IMR-90 (cell line): Measurements from ENCODE around the gene ATP10A. TPM values are rescaled to one million over a fixed set of nuclear protein-coding genes. Genes with fewer than 3 reads are reported as not detected.

Experiments
- ATAC-seq: fragments of 200-7000 bp; cut with Tn5 transposase; 2 replicates; pipeline ENCODE4 v1.9.1; 2020; ENCODE audit warnings: low read depth, mild to moderate bottlenecking, moderate library complexity
- BruUV-seq: library from RNA; stranded (reverse); fragments of 400-500 nt; replicated peaks from 2 replicates; lab custom pipeline; 2021; lab: Mats Ljungman, UMichigan
- CTCF ChIA-PET: fragments of 300-600 bp; formaldehyde crosslinking; extraction: SDS; loops from one replicate; lab custom pipeline; 2021; ENCODE audit warnings: antibody characterized with exemption; lab: Yijun Ruan, JAX
- POLR2A ChIA-PET: fragments of 300-600 bp; sonication (Branson Sonifier 250); formaldehyde crosslinking; loops from one replicate; lab custom pipeline; 2022; ENCODE audit warnings: antibody characterized with exemption; ENCODE audit not compliant: unreplicated experiment; lab: Charles Lee
- DNase-seq: peaks from one replicate; pipeline ENCODE4 v3.0.0; 2013
- H2AFZ ChIP-seq: replicated peaks from 2 replicates; pipeline ENCODE3; 2013; ENCODE audit warnings: low read length, mild to moderate bottlenecking; ENCODE audit not compliant: poor library complexity
- H2AK5ac ChIP-seq: 2 replicates; pipeline ENCODE4 v1.6.1; 2013; ENCODE audit warnings: low read depth, low read length, inconsistent platforms
- H2AK9ac ChIP-seq: replicated peaks from 2 replicates; pipeline ENCODE3; 2013; ENCODE audit warnings: mild to moderate bottlenecking, low read depth, low read length, moderate library complexity; ENCODE audit not compliant: poor library complexity
- H2BK120ac ChIP-seq: 2 replicates; pipeline ENCODE4 v1.6.1; 2013; ENCODE audit warnings: low read depth, low read length, inconsistent platforms
- H2BK15ac ChIP-seq: 3 replicates; pipeline ENCODE4 v1.6.1; 2013; ENCODE audit warnings: low read depth, low read length, inconsistent platforms
- H2BK20ac ChIP-seq: 2 replicates; pipeline ENCODE4 v1.6.1; 2013; ENCODE audit warnings: low read depth, mild to moderate bottlenecking, inconsistent platforms, low read length, moderate library complexity
- H2BK5ac ChIP-seq: 2 replicates; pipeline ENCODE4 v1.6.1; 2013; ENCODE audit warnings: mild to moderate bottlenecking, low read depth, low read length, inconsistent platforms; ENCODE audit not compliant: poor library complexity, severe bottlenecking
- H3K14ac ChIP-seq: replicated peaks from 2 replicates; pipeline ENCODE4 v1.6.1; 2013; ENCODE audit warnings: low read depth, low read length, inconsistent platforms
- H3K18ac ChIP-seq: 2 replicates; pipeline ENCODE4 v1.6.1; 2013; ENCODE audit warnings: low read depth, low read length, control low read depth
- H3K23ac ChIP-seq: 2 replicates; pipeline ENCODE4 v1.6.1; 2013; ENCODE audit warnings: low read depth, low read length, inconsistent platforms
- H3K27ac ChIP-seq: 2 replicates; pipeline ENCODE4 v1.5.1; 2013; ENCODE audit warnings: mild to moderate bottlenecking, control low read depth, low read length; ENCODE audit not compliant: insufficient read depth
- H3K27me3 ChIP-seq: 2 replicates; pipeline ENCODE4 v1.6.1; 2013; ENCODE audit warnings: low read length; ENCODE audit not compliant: control insufficient read depth, insufficient read depth
- H3K36me3 ChIP-seq: 2 replicates; pipeline ENCODE4 v1.6.1; 2013; ENCODE audit warnings: low read length, mixed read lengths; ENCODE audit not compliant: control insufficient read depth, insufficient read depth
- H3K4ac ChIP-seq: 2 replicates; pipeline ENCODE4 v1.6.1; 2013; ENCODE audit warnings: low read depth, low read length, inconsistent platforms
- H3K4me1 ChIP-seq: 2 replicates; pipeline ENCODE4 v1.6.1; 2013; ENCODE audit warnings: low read length, mixed read lengths; ENCODE audit not compliant: control insufficient read depth, insufficient read depth
- H3K4me2 ChIP-seq: 2 replicates; pipeline ENCODE4 v1.6.1; 2013; ENCODE audit warnings: low read depth, mild to moderate bottlenecking, control low read depth, low read length, moderate library complexity
- H3K4me3 ChIP-seq: 2 replicates; pipeline ENCODE4 v1.5.1; 2013; ENCODE audit warnings: low read depth, mild to moderate bottlenecking, control low read depth, low read length, moderate library complexity; ENCODE audit not compliant: insufficient read depth
- H3K56ac ChIP-seq: 2 replicates; pipeline ENCODE4 v1.6.1; 2013; ENCODE audit warnings: low read length, inconsistent platforms; ENCODE audit not compliant: insufficient read depth; ENCODE audit errors: extremely low read depth
- H3K79me1 ChIP-seq, 2 experiments: 2 replicates each; pipeline ENCODE4 v1.6.1; 2013; ENCODE audit warnings: low read length in 2 of 2, inconsistent platforms in 1 of 2, low read depth in 1 of 2
- H3K9ac ChIP-seq: 2 replicates; pipeline ENCODE4 v1.6.1; 2013; ENCODE audit warnings: low read depth, low read length, control low read depth
- H3K9me1 ChIP-seq: 2 replicates; pipeline ENCODE4 v1.6.1; 2013; ENCODE audit warnings: low read length, inconsistent platforms; ENCODE audit not compliant: insufficient read depth
- H3K9me3 ChIP-seq: 2 replicates; pipeline ENCODE4 v1.6.1; 2013; ENCODE audit warnings: low read length; ENCODE audit not compliant: control insufficient read depth, insufficient read depth
- H4K20me1 ChIP-seq: 2 replicates; pipeline ENCODE4 v1.6.1; 2013; ENCODE audit warnings: low read length, inconsistent platforms; ENCODE audit not compliant: insufficient read depth
- H4K5ac ChIP-seq: 2 replicates; pipeline ENCODE4 v1.6.1; 2013; ENCODE audit warnings: mild to moderate bottlenecking, low read depth, low read length, control low read depth
- H4K8ac ChIP-seq, 2 experiments: 2 replicates each; pipeline ENCODE4 v1.6.1; 2013; ENCODE audit warnings: low read depth in 2 of 2, low read length in 2 of 2, control low read depth in 1 of 2, inconsistent platforms in 1 of 2
- H4K91ac ChIP-seq: 2 replicates; pipeline ENCODE4 v1.6.1; 2013; ENCODE audit warnings: low read depth, low read length, inconsistent platforms; ENCODE audit not compliant: insufficient read depth
- BHLHE40 ChIP-seq: fragments of 150-350 bp; IDR thresholded peaks from 2 replicates; pipeline ENCODE4 v1.6.1; 2016; ENCODE audit warnings: mild to moderate bottlenecking, low read depth, low read length
- CEBPB ChIP-seq: IDR thresholded peaks from 2 replicates; pipeline ENCODE4 v1.6.1; 2012; ENCODE audit warnings: low read depth, low read length, improper control_type of control experiment
- CHD1 ChIP-seq: IDR thresholded peaks from 2 replicates; pipeline ENCODE4 v1.6.1; 2012; ENCODE audit warnings: low read depth, low read length, improper control_type of control experiment
- CTCF ChIP-seq: conservative IDR thresholded peaks from 2 replicates; pipeline ENCODE4 v1.5.1; 2012; ENCODE audit warnings: mild to moderate bottlenecking, low read depth, low read length, improper control_type of control experiment
- ELK1 ChIP-seq: fragments of 150-350 bp; IDR thresholded peaks from 2 replicates; pipeline ENCODE4 v1.6.1; 2016; ENCODE audit warnings: low read depth, mild to moderate bottlenecking, low read length, moderate library complexity, borderline replicate concordance
- FOS ChIP-seq: fragments of 150-350 bp; IDR thresholded peaks from 2 replicates; pipeline ENCODE4 v1.6.1; 2016; ENCODE audit warnings: low read depth, low read length
- MAFK ChIP-seq: IDR thresholded peaks from 2 replicates; pipeline ENCODE4 v1.6.1; 2012; ENCODE audit warnings: low read depth, low read length, improper control_type of control experiment
- MAZ ChIP-seq: IDR thresholded peaks from 2 replicates; pipeline ENCODE4 v1.6.1; 2012; ENCODE audit warnings: low read depth, mild to moderate bottlenecking, low read length, improper control_type of control experiment, moderate library complexity, borderline replicate concordance
- MXI1 ChIP-seq: IDR thresholded peaks from 2 replicates; pipeline ENCODE4 v1.6.1; 2012; ENCODE audit warnings: low read depth, mild to moderate bottlenecking, low read length, moderate library complexity, borderline replicate concordance
- NFE2L2 ChIP-seq: fragments of 150-350 bp; IDR thresholded peaks from 2 replicates; pipeline ENCODE4 v1.6.1; 2016; ENCODE audit warnings: low read depth, mild to moderate bottlenecking, low read length
- POLR2A ChIP-seq: IDR thresholded peaks from 2 replicates; pipeline ENCODE4 v1.6.1; 2012; ENCODE audit warnings: mild to moderate bottlenecking, low read depth, low read length
- RAD21 ChIP-seq: IDR thresholded peaks from 2 replicates; pipeline ENCODE4 v1.6.1; 2012; ENCODE audit warnings: low read length, improper control_type of control experiment
- RCOR1 ChIP-seq: IDR thresholded peaks from 2 replicates; pipeline ENCODE4 v1.6.1; 2012; ENCODE audit warnings: mild to moderate bottlenecking, low read length, improper control_type of control experiment; ENCODE audit not compliant: insufficient replicate concordance
- RFX5 ChIP-seq: IDR thresholded peaks from 2 replicates; pipeline ENCODE4 v1.8.0; 2012; ENCODE audit warnings: low read depth, mild to moderate bottlenecking, low read length, moderate library complexity
- SMC3 ChIP-seq: fragments of 150-350 bp; IDR thresholded peaks from 2 replicates; pipeline ENCODE4 v1.6.1; 2016; ENCODE audit warnings: low read depth, mild to moderate bottlenecking, antibody characterized with exemption, low read length, moderate library complexity
- USF2 ChIP-seq: fragments of 150-350 bp; IDR thresholded peaks from 2 replicates; pipeline ENCODE4 v1.6.1; 2017; ENCODE audit warnings: mild to moderate bottlenecking, antibody characterized with exemption, low read length, low read depth
- WGBS, 2 experiments: methylation state at CpG; one replicate each; pipeline versions ENCODE4 v1.1.5 to v1.1.7; 2013; ENCODE audit warnings: missing lambda C conversion rate in 2 of 2; ENCODE audit not compliant: insufficient read length in 1 of 2; ENCODE audit errors: extremely low coverage in 2 of 2; 5-methylcytosine and 5-hydroxymethylcytosine counted together
- dilution Hi-C: fragments of 300-500 bp; cut with HindIII; formaldehyde crosslinking; loops from one replicate; pipeline ENCODE4 v1.14.3; 2018; ENCODE audit warnings: low sequenced_read_pairs; ENCODE audit not compliant: unreplicated experiment
- in situ Hi-C: fragments of 300-500 bp; cut with MboI; formaldehyde crosslinking; loops from 3 replicates; pipeline ENCODE4 v1.14.3; 2019; ENCODE audit warnings: low sequenced_read_pairs, inconsistent platforms, mixed read lengths
- intact Hi-C: fragments of 100-400 bp; cut with micrococcal nuclease; formaldehyde crosslinking; loops from 2 replicates; pipeline ENCODE4 v1.10.0; 2022
- polyA plus RNA-seq, 3 experiments: library from polyadenylated mRNA; depleted of rRNA; stranded (reverse); fragments of >200 nt; gene quantifications; 2 replicates each; pipeline ENCODE4 v1.2.3, GENCODE V29; 2012; ENCODE audit warnings: low replicate concordance in 1 of 3
- total RNA-seq: library from RNA; depleted of rRNA; stranded (reverse); fragments of >200 nt; gene quantifications from 2 replicates; pipeline ENCODE4 v1.2.3, GENCODE V29; 2012

ATP10A gene
- total and polyA plus RNA-seq, 2 of the 4 experiments (the other 2 are of a cell fraction) = 13.8 to 16.0 TPM

GRCh38 chr15:25880411-25880810 lies 17.3 kb upstream of the ATP10A start:
- peak overlapping the region; percentile 24; the same call in 1 of the 2 replicates for H2BK20ac ChIP-seq
- H2BK5ac ChIP-seq = no peak overlapping the region
- ATAC-seq (no peak), DNase-seq (no peak)
- H3K4ac ChIP-seq = peak overlapping the region; percentile 41; the same call in 1 of the 2 replicates
- H2AFZ ChIP-seq = no peak overlapping the region
- H3K9me1 ChIP-seq = peaks cover 20% of the 10 kb centered on the region
- peak overlapping the region; percentile 0; the same call in 1 of the 2 replicates for H2BK120ac ChIP-seq
- H3K4me2 ChIP-seq = no peak overlapping the region
- in situ Hi-C loops (no loop called here), intact Hi-C loops (loop anchor here (5.0 kb wide), 1 partner anchor 88 kb away; no protein-coding TSS in a partner anchor), dilution Hi-C loops (no loop called here)
- CTCF ChIA-PET = interaction anchor here (1.1 kb wide), 1 partner anchor 53 kb away, joined by 3 read pairs; no protein-coding TSS in a partner anchor
- POLR2A ChIA-PET = no interaction called here
- TF ChIP-seq NFE2L2 = no peak
- TF ChIP-seq RFX5 = no peak
- TF ChIP-seq RAD21 = no peak
- no peak for TF ChIP-seq RCOR1
- no peak for TF ChIP-seq CTCF
- no peak for TF ChIP-seq CEBPB
- TF ChIP-seq SMC3 = no peak
- no peak for TF ChIP-seq POLR2A
- no peak for TF ChIP-seq MAZ
- no peak for TF ChIP-seq MAFK
- TF ChIP-seq USF2 = no peak
- TF ChIP-seq MXI1 = no peak
- no peak for TF ChIP-seq BHLHE40
- no peak for TF ChIP-seq ELK1
- TF ChIP-seq CHD1 = no peak
- no peak for TF ChIP-seq FOS
- H3K27me3 ChIP-seq = no peaks in the 10 kb centered on the region
- no peak overlapping the region for H2AK9ac ChIP-seq
- no peak overlapping the region for H3K9ac ChIP-seq
- H3K23ac ChIP-seq = no peak overlapping the region
- no peak overlapping the region for H3K4me3 ChIP-seq
- no peak overlapping the region for H4K5ac ChIP-seq
- no peak overlapping the region for H2AK5ac ChIP-seq
- no peaks in the 10 kb centered on the region for H3K79me1 ChIP-seq
- no peak overlapping the region for H4K8ac ChIP-seq
- no peaks in the 10 kb centered on the region for H4K20me1 ChIP-seq
- no peaks in the 10 kb centered on the region for H3K9me3 ChIP-seq
- no peak overlapping the region for H3K18ac ChIP-seq
- H3K56ac ChIP-seq = no peak overlapping the region
- no peaks in the 10 kb centered on the region for H3K36me3 ChIP-seq
- H3K4me1 ChIP-seq = peaks cover 23% of the 10 kb centered on the region
- 100% methylated on average over 1 of the region's 1 CpG; no CpG with 5 or more reads in 1 of the 2 experiments for WGBS, 2 experiments
- H2BK15ac ChIP-seq = no peak overlapping the region
- no TSS peak for BruUV-seq
- no peak overlapping the region for H3K14ac ChIP-seq
- no peak overlapping the region for H4K91ac ChIP-seq
- H3K27ac ChIP-seq = no peak overlapping the region
